NT2/D1 (cell line): ENCODE results near the gene CIB4.

Experiments used
- DNase-seq: peaks from one replicate; pipeline ENCODE4 v3.0.0-alpha.2; 2011; ENCODE audit warnings: low read depth, low spot score
- H3K27me3 ChIP-seq: 2 replicates; pipeline ENCODE4 v1.6.0; 2011; ENCODE audit warnings: mild to moderate bottlenecking; ENCODE audit not compliant: insufficient read length, insufficient read depth
- H3K36me3 ChIP-seq: 2 replicates; pipeline ENCODE4 v1.6.1; 2011; ENCODE audit warnings: mild to moderate bottlenecking, low read length, mixed read lengths; ENCODE audit not compliant: insufficient read depth, insufficient read length
- H3K4me1 ChIP-seq: 2 replicates; pipeline ENCODE4 v1.5.1; 2011; ENCODE audit not compliant: insufficient read depth, insufficient read length
- H3K4me3 ChIP-seq: 2 replicates; pipeline ENCODE4 v1.5.1; 2011; ENCODE audit warnings: low read depth; ENCODE audit not compliant: insufficient read length
- H3K9ac ChIP-seq: 2 replicates; pipeline ENCODE4 v1.6.0; 2011; ENCODE audit warnings: low read depth; ENCODE audit not compliant: insufficient read length
- H3K9me3 ChIP-seq: 2 replicates; pipeline ENCODE4 v1.5.1; 2011; ENCODE audit warnings: mild to moderate bottlenecking, low read length; ENCODE audit not compliant: insufficient read depth
- SUZ12 ChIP-seq: IDR thresholded peaks from 2 replicates; pipeline ENCODE4 v1.6.1; 2011; ENCODE audit not compliant: insufficient read length, insufficient read depth; ENCODE audit errors: extremely low read depth
- YY1 ChIP-seq: IDR thresholded peaks from 2 replicates; pipeline ENCODE4 v1.6.1; 2011; ENCODE audit not compliant: insufficient read length, insufficient read depth
- ZNF274 ChIP-seq: IDR thresholded peaks from 2 replicates; pipeline ENCODE4 v1.6.1; 2011; ENCODE audit warnings: mild to moderate bottlenecking, low read depth, low read length

The CIB4 gene

DNA sequence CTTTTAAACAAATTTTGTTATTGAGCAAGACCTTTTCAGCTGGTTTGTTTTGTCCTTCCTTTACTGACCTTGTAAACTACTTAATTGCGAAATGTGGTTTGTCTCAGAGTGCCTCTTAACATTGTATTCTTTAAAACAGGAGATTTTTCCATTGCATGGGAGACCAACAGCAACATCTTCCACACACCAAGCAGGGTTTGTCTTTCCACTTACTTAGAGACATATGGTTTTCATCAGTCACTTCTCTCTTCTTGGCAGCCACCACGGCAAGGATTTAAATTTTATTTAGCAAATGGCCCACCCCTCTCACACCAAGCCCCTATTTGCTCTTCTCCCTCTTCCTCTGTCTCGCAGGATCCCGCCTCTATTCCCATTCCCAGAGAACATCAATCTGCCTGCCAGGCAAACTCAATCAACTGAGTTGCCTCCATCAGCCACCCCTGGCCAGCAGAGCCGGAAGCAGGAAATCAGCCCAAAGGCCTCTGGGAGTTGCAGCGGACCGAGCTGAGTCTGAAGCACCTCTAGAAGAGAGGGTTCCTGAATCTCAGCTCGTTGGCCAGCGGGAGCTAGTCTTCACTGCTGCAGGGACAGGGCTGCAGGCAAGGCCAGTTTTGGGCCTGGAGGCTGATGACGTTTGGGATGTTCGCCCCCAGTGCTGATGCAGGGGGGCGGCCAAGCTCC lies 11.3 kb upstream of the CIB4 start:
- Histone ChIP-seq H3K4me3 (no peak overlapping the region), H3K36me3 (no peaks in the 10 kb centered on the region), H3K9ac (no peak overlapping the region), H3K27me3 (no peaks in the 10 kb centered on the region), H3K9me3 (peaks cover 12% of the 10 kb centered on the region), H3K4me1 (peaks cover 21% of the 10 kb centered on the region)
- DNase-seq = no peak
- TF ChIP-seq YY1 = no peak
- no peak for TF ChIP-seq SUZ12
- no peak for TF ChIP-seq ZNF274

DNA sequence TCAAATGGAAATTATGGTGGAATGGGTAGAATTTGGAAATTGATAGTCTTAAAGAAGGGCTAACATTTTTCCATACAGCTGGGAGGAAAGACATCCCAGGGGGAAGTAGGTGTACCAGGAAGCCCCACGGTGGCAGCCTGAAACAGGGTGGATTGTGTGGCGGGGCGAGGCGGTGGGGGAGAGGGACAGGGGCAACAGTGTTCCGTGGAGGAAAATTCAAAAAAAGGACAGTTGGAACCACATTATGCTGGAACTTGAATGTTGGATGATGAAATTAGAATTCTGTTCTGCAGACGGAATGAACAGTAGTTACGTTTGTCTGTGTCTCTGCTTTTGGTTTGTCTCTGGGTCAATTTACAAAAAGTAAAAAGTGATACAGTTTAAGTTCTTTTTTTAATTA lies 10.6 kb upstream of the CIB4 start:
- no peak overlapping the region for H3K9ac ChIP-seq
- peaks cover 23% of the 10 kb centered on the region for H3K4me1 ChIP-seq
- peaks cover 12% of the 10 kb centered on the region for H3K9me3 ChIP-seq
- no peaks in the 10 kb centered on the region for H3K27me3 ChIP-seq
- H3K36me3 ChIP-seq = no peaks in the 10 kb centered on the region
- no peak overlapping the region for H3K4me3 ChIP-seq
- DNase-seq = no peak
- TF ChIP-seq ZNF274 (no peak), SUZ12 (no peak), YY1 (no peak)

DNA sequence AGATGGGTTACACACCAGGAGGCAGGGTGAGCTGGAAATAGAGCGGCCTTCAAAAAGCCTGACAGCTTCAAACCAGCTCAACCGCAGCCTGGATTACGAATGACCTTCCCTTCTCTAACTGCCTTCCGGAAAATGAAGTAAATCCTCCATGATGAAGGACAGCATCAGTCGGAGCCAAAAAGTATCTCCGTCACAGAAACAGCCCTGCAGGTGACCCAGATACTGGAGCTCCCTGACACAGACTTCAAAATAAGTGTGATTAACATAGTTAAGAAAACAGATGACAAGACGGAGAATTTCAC lies 10.3 kb upstream of the CIB4 start:
- peaks cover 12% of the 10 kb centered on the region for H3K9me3 ChIP-seq
- no peak for DNase-seq
- H3K4me3 ChIP-seq = no peak overlapping the region
- peaks cover 23% of the 10 kb centered on the region for H3K4me1 ChIP-seq
- H3K36me3 ChIP-seq = no peaks in the 10 kb centered on the region
- H3K9ac ChIP-seq = no peak overlapping the region
- no peak for TF ChIP-seq ZNF274
- TF ChIP-seq YY1 = no peak
- TF ChIP-seq SUZ12 = no peak
- no peaks in the 10 kb centered on the region for H3K27me3 ChIP-seq

DNA sequence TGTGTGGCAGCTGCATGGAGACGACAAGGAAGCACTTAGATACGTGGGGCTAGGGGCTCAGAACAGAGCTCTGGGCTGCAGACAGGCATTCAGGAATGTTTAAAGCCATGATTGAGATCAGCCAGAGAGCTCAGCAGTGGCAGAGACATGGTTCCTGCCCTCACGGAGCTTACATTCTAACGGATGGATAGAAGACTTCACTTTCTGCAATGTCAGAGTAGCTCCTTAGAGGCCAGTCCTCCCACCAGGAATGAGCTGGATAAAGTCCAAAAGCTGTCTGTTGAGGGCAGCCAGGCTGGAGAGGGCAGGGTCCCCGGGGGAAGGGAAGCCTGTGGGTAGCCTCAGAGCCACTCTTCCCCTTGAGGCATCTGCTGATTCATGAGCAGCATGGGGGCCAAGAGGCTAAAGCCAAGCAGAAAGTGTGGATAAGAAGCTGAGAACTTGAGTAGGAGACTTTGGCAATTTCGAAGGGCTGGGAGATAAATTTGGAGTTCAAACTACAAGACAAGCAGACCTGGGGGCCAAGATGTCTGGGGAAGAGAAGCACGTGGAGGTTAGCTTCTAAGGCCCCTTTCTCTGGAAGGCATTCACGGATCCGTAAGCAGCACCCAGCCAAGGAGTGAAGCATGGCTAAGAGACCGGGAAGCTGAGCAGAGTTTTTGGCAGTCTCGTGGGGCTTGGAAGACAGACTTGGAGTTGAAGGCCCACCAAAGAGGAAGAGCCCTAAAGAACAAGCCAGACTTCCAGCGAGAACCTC lies 9.7 kb upstream of the CIB4 start:
- Histone ChIP-seq H3K9me3 (peaks cover 12% of the 10 kb centered on the region), H3K4me1 (peaks cover 23% of the 10 kb centered on the region), H3K36me3 (no peaks in the 10 kb centered on the region), H3K4me3 (no peak overlapping the region), H3K27me3 (no peaks in the 10 kb centered on the region), H3K9ac (no peak overlapping the region)
- no peak for DNase-seq
- TF ChIP-seq ZNF274 (no peak), YY1 (no peak), SUZ12 (no peak)

DNA sequence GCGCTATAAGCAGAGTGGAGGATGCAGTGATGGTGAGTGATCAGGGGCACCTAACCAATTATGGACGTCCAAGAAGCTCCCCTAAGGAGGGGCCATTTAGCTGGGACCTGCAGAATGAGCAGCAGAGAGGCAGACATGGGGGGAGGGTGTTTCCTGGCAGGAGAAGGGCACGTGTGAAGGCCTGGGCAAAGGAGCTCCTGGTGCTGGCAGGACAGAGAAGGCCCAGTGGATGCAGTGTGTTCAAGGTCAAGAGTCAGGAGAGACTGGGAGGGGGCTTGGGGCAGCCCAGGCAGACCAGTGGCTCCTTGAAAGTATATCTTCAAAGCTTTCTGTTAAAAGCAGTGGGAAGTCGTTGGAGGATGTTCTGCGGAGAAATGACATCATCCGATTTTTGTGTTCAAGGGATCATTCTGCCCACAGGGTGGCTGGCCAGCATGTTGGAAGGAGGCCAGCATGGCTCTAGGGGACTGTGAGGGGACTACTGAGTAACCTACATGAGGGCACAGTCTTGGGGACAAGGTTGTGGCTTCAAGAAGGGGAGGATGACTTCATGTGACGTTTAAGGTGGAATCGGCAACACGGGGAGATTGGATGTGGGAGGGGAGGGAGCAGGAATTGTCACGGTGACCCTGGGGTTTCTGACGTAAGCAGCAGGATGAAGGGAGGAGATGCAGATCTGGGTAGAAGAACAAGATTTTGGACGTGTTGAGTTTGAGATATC lies 9.0 kb upstream of the CIB4 start:
- H3K27me3 ChIP-seq = no peaks in the 10 kb centered on the region
- peaks cover 12% of the 10 kb centered on the region for H3K9me3 ChIP-seq
- H3K4me1 ChIP-seq = peaks cover 23% of the 10 kb centered on the region
- no peak for DNase-seq
- H3K4me3 ChIP-seq = no peak overlapping the region
- no peaks in the 10 kb centered on the region for H3K36me3 ChIP-seq
- TF ChIP-seq ZNF274 (no peak), YY1 (no peak), SUZ12 (no peak)
- H3K9ac ChIP-seq = no peak overlapping the region

DNA sequence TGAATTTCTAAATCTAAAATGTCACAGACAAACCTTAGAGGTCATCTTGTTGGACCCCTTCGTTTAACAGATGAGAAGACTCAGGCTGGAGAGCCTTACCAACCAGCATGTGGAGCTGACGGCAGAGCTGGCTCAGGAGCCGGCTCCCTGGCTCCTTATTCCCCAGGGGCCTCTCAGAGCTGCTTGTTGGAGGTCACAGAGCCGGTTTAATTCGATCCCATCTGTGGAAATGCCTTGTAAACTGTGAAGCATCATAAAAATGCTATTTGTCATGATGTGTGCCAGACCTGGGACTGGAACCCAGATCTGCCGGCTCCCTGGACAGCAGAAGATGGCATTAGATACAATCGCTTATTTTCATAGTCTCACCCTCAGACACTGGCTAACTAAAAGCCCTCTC lies 8.2 kb upstream of the CIB4 start:
- TF ChIP-seq YY1 (no peak), SUZ12 (no peak), ZNF274 (no peak)
- DNase-seq = no peak
- H3K27me3 ChIP-seq = no peaks in the 10 kb centered on the region
- no peak overlapping the region for H3K4me3 ChIP-seq
- H3K9ac ChIP-seq = no peak overlapping the region
- H3K36me3 ChIP-seq = no peaks in the 10 kb centered on the region
- peaks cover 12% of the 10 kb centered on the region for H3K9me3 ChIP-seq
- H3K4me1 ChIP-seq = peaks cover 19% of the 10 kb centered on the region

DNA sequence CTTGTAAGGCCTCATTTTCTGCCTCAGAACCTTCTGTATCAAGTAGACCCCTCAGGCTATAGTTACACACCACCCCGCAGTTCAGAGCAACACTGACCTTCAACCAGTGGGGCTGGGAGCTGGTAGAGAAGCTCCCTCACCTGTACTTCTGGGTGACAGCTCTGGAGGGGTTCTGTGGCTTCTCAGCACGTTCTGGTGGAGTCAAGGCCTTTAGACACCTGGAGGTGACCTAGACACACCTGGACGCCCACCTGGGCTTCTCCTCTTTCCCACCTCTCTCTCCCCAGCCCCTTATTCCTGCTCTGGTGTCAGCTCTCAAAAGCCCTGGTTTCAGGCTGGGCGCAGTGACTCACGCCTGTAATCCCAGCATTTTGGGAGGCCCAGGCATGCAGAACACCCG lies 7.3 kb upstream of the CIB4 start:
- Histone ChIP-seq H3K27me3 (no peaks in the 10 kb centered on the region), H3K36me3 (no peaks in the 10 kb centered on the region), H3K9ac (no peak overlapping the region), H3K4me1 (peaks cover 15% of the 10 kb centered on the region), H3K4me3 (no peak overlapping the region), H3K9me3 (peaks cover 12% of the 10 kb centered on the region)
- DNase-seq = no peak
- TF ChIP-seq YY1 (no peak), ZNF274 (no peak)
